Upper lobe of left lung (tissue), 6 donors: ENCODE measurements around the gene CLEC17A. TPM values are rescaled to one million over a fixed set of nuclear protein-coding genes. Genes with fewer than 3 reads are reported as not detected.
A peak's percentile ranks its signal among the peaks of the same experiment; 100 is the strongest.
"Not testable (repeated sequence)": the region's sequence is repeated elsewhere in the genome, so short reads cannot be mapped to it uniquely, and the experiment has no call there.

Experiments used
- ATAC-seq, 2 donors: fragments of 200-7000 bp; cut with Tn5 transposase; one replicate each; pipeline ENCODE4 v1.9.1; 2022; ENCODE audit warnings: mild to moderate bottlenecking in 2 of 2, moderate library complexity in 2 of 2; ENCODE audit not compliant: low FRiP score in 2 of 2
- DNase-seq, 2 donors: peaks; one replicate each; pipeline ENCODE4 v3.0.0-alpha.2; 2019 to 2020
- H3K27ac ChIP-seq, 4 donors: fragments of 200-600 bp; sonication (generic); one replicate each; pipeline ENCODE4 v1.5.1; 2016 to 2019
- H3K27me3 ChIP-seq, 4 donors: fragments of 200-600 bp; sonication (generic); one replicate each; pipeline ENCODE4 v1.5.1; 2017 to 2019
- H3K36me3 ChIP-seq, 4 donors: fragments of 200-600 bp; sonication (generic); one replicate each; pipeline ENCODE4 v1.5.1; 2016 to 2019
- H3K4me1 ChIP-seq, 4 donors: fragments of 200-600 bp; sonication (generic); one replicate each; pipeline ENCODE4 v1.5.1; 2018 to 2019
- H3K4me3 ChIP-seq, 4 donors: fragments of 200-600 bp; sonication (generic); one replicate each; pipeline ENCODE4 v1.5.1; 2017 to 2019; ENCODE audit warnings: mild to moderate bottlenecking in 2 of 4, moderate library complexity in 1 of 4
- H3K9me3 ChIP-seq, 4 donors: fragments of 200-600 bp; sonication (generic); one replicate each; pipeline ENCODE4 v1.5.1; 2018 to 2019
- CTCF ChIP-seq, 6 experiments: fragments of 450-650 bp in 4 of 6; fragments of 200-600 bp in 2 of 6; sonication (generic) in 2 of 6; IDR thresholded peaks; one replicate each; pipeline ENCODE4 v1.5.1; 2016 to 2019; ENCODE audit warnings: antibody characterized with exemption in 6 of 6
- EP300 ChIP-seq, 4 donors: sonication (generic); formaldehyde crosslinking; IDR thresholded peaks; one replicate each; pipeline ENCODE4 v1.5.1; 2017; ENCODE audit warnings: antibody characterized with exemption in 4 of 4, control low read depth in 2 of 4
- POLR2A ChIP-seq, 4 donors: fragments of 450-650 bp; IDR thresholded peaks; one replicate each; pipeline ENCODE4 v1.5.1; 2016 to 2017; ENCODE audit warnings: antibody characterized with exemption in 4 of 4, mild to moderate bottlenecking in 2 of 4
- POLR2AphosphoS5 ChIP-seq, 2 donors: sonication (generic); formaldehyde crosslinking; IDR thresholded peaks; one replicate each; pipeline ENCODE4 v1.5.1; 2017; ENCODE audit warnings: antibody characterized with exemption in 2 of 2
- WGBS, 2 donors: methylation state at CpG; one replicate each; pipeline ENCODE4 v1.1.5; 2017 to 2018; 5-methylcytosine and 5-hydroxymethylcytosine counted together
- total RNA-seq, 6 donors: library from RNA; depleted of rRNA in 4 of 6; stranded (reverse); fragments of >200 nt in 4 of 6; gene quantifications; one replicate each; pipeline versions ENCODE4 v1.1.0 to v1.2.1, GENCODE V29; 2016 to 2021
- donor health status: DM: no; HTN: no; CAD: no; lungs with moderate emphysema.
- donor health status: DM: no; HTN: yes; CAD: no; lungs with severe emphysema.

The CLEC17A gene
- total RNA-seq, 6 donors from 2014 or later: not detected

GRCh38 chr19:14550201-14550754 is 32.6 kb upstream of the CLEC17A start:
- H3K27ac ChIP-seq: no peak overlapping the region
- H3K36me3 ChIP-seq: peaks cover 0 to 12% (median 4%) of the 10 kb centered on the region in 4 donors
- TF ChIP-seq POLR2A (IDR thresholded peaks at IDR 0.05) (no peak), POLR2AphosphoS5 (IDR thresholded peaks at IDR 0.05) (no peak), CTCF (IDR thresholded peaks at IDR 0.05) (no peak), EP300 (IDR thresholded peaks at IDR 0.05) (no peak)
- 63 to 64% methylated on average over 13 to 15 of the region's 15 CpGs for WGBS, 2 donors
- no peak overlapping the region for H3K4me3 ChIP-seq
- DNase-seq (no peak), ATAC-seq (no peak)
- H3K4me1 ChIP-seq: peaks cover 0 to 27% (median 9%) of the 10 kb centered on the region in 4 donors
- H3K27me3 ChIP-seq: no peaks in the 10 kb centered on the region
- H3K9me3 ChIP-seq: no peaks in the 10 kb centered on the region

GRCh38 chr19:14551134-14552005 is 31.5 kb upstream of the CLEC17A start:
- not testable (repeated sequence) for H3K27me3 ChIP-seq, H3K4me3 ChIP-seq, H3K9me3 ChIP-seq
- Histone ChIP-seq H3K27ac (peak overlapping the region in 2 of 4 donors; percentile 12 to 36), H3K4me1 (peaks cover 1 to 27% (median 6%) of the 10 kb centered on the region in 4 donors), H3K36me3 (peaks cover 0 to 12% (median 4%) of the 10 kb centered on the region in 4 donors)
- WGBS, 2 donors: 70 to 75% methylated on average over 12 of the region's 12 CpGs
- DNase-seq (peak in 1 of 2 donors; percentile 74), ATAC-seq (peak in 1 of 2 donors; percentile 39)
- TF ChIP-seq CTCF (IDR thresholded peaks at IDR 0.05): peak in 1 of 6 experiments; percentile 32

- Histone ChIP-seq H3K36me3 (peaks cover 0 to 12% (median 4%) of the 10 kb centered on the region in 4 donors), H3K4me1 (peaks cover 7 to 33% (median 12%) of the 10 kb centered on the region in 4 donors), H3K27ac (peak overlapping the region in 1 of 4 donors; percentile 10)
- not testable (repeated sequence) for H3K4me3 ChIP-seq, DNase-seq, H3K27me3 ChIP-seq, ATAC-seq, H3K9me3 ChIP-seq
- 88 to 89% methylated on average over 8 of the region's 8 CpGs for WGBS, 2 donors
Measured at GRCh38 chr19:14552006-14552360, 30.9 kb upstream of the CLEC17A start.

GRCh38 chr19:14553042-14553938 is 29.6 kb upstream of the CLEC17A start:
- TF ChIP-seq EP300 (IDR thresholded peaks at IDR 0.05): no peak
- no peak for TF ChIP-seq POLR2AphosphoS5 (IDR thresholded peaks at IDR 0.05)
- no peak for TF ChIP-seq CTCF (IDR thresholded peaks at IDR 0.05)
- no peak for TF ChIP-seq POLR2A (IDR thresholded peaks at IDR 0.05)
- 88% methylated on average over 20 to 28 of the region's 35 CpGs for WGBS, 2 donors
- DNase-seq (peak in 1 of 2 donors; percentile 74), ATAC-seq (no peak)
- peaks cover 10 to 34% (median 14%) of the 10 kb centered on the region in 4 donors for H3K4me1 ChIP-seq
- peaks cover 0 to 12% (median 4%) of the 10 kb centered on the region in 4 donors for H3K36me3 ChIP-seq
- no peak overlapping the region for H3K4me3 ChIP-seq
- H3K9me3 ChIP-seq: no peaks in the 10 kb centered on the region
- no peaks in the 10 kb centered on the region for H3K27me3 ChIP-seq
- no peak overlapping the region for H3K27ac ChIP-seq

- Histone ChIP-seq H3K27me3 (no peaks in the 10 kb centered on the region), H3K27ac (no peak overlapping the region), H3K4me1 (peaks cover 10 to 34% (median 14%) of the 10 kb centered on the region in 4 donors), H3K36me3 (peaks cover 0 to 9% (median 3%) of the 10 kb centered on the region in 4 donors), H3K4me3 (no peak overlapping the region), H3K9me3 (no peaks in the 10 kb centered on the region)
- TF ChIP-seq POLR2AphosphoS5 (IDR thresholded peaks at IDR 0.05): no peak
- TF ChIP-seq POLR2A (IDR thresholded peaks at IDR 0.05): no peak
- TF ChIP-seq EP300 (IDR thresholded peaks at IDR 0.05): no peak
- no peak for TF ChIP-seq CTCF (IDR thresholded peaks at IDR 0.05)
- WGBS, 2 donors: 89 to 100% methylated on average over 4 to 7 of the region's 9 CpGs
- no peak for DNase-seq
- no peak for ATAC-seq
Measured at GRCh38 chr19:14553939-14554243, 29.0 kb upstream of the CLEC17A start.
